Activated CD4-positive, alpha-beta T cell treated with anti-CD3 and anti-CD28 coated beads for 36 hours (primary cell): ENCODE data around the gene EDARADD. TPM values are rescaled to one million over a fixed set of nuclear protein-coding genes. Genes with fewer than 3 reads are reported as not detected.
"Not testable (repeated sequence)": the region's sequence is repeated elsewhere in the genome, so short reads cannot be mapped to it uniquely, and the experiment has no call there.

Source experiments
- ATAC-seq: fragments of 200-7000 bp; cut with Tn5 transposase; one replicate; pipeline ENCODE4 v1.10.0; 2021; ENCODE audit warnings: mild to moderate bottlenecking, moderate library complexity
- CTCF ChIA-PET: fragments of 350-600 bp; sonication (Branson Sonifier 250); formaldehyde crosslinking; loops from one replicate; lab custom pipeline; 2021; ENCODE audit warnings: antibody characterized with exemption; lab: Charles Lee
- POLR2A ChIA-PET: fragments of 350-600 bp; sonication (Branson Sonifier 250); formaldehyde crosslinking; loops from one replicate; lab custom pipeline; 2021; ENCODE audit warnings: antibody characterized with exemption, inconsistent platforms; lab: Charles Lee
- DNase-seq: peaks from one replicate; pipeline ENCODE4 v3.0.0-alpha.2; 2020
- H3K27ac Mint-ChIP-seq: one replicate; pipeline ENCODE4 v1.8.0; 2021; ENCODE audit warnings: mixed read lengths
- H3K27me3 Mint-ChIP-seq: one replicate; pipeline ENCODE4 v1.8.0; 2021; ENCODE audit warnings: mixed read lengths
- H3K36me3 Mint-ChIP-seq: one replicate; pipeline ENCODE4 v1.8.0; 2021; ENCODE audit warnings: low read depth, mixed read lengths
- H3K4me1 Mint-ChIP-seq: one replicate; pipeline ENCODE4 v1.8.0; 2021; ENCODE audit warnings: mixed read lengths
- H3K4me3 Mint-ChIP-seq: one replicate; pipeline ENCODE4 v1.8.0; 2021; ENCODE audit warnings: mild to moderate bottlenecking, moderate library complexity, mixed read lengths
- H3K9me3 Mint-ChIP-seq: one replicate; pipeline ENCODE4 v1.8.0; 2021; ENCODE audit warnings: low read depth, mixed read lengths
- intact Hi-C, 2 experiments: fragments of 100-400 bp; cut with DNase I in 1 of 2; cut with micrococcal nuclease in 1 of 2; formaldehyde crosslinking; loops; one replicate each; pipeline versions ENCODE4 v1.14.2 to v1.15.1; 2022 to 2024; cut with DNase I, micrococcal nuclease
- total RNA-seq, 2 experiments: library from RNA; stranded (reverse); gene quantifications; one replicate each; pipeline ENCODE4 v1.2.3, GENCODE V29; 2021

The EDARADD gene
- total RNA-seq, 2 experiments from 2014 or later = 2.8 to 4.5 TPM

- Mint-ChIP-seq H3K27ac (no peak overlapping the region), H3K9me3 (peaks cover 12% of the 10 kb centered on the region), H3K4me1 (no peaks in the 10 kb centered on the region), H3K36me3 (peaks cover 6% of the 10 kb centered on the region), H3K4me3 (no peak overlapping the region), H3K27me3 (peaks cover 8% of the 10 kb centered on the region)
- DNase-seq = no peak
- intact Hi-C loops = no loop called here
- POLR2A ChIA-PET = no interaction called here
- CTCF ChIA-PET = no interaction called here
- ATAC-seq = no peak
Observed at GRCh38 chr1:236363237-236363636, 30.8 kb upstream of the EDARADD start.

- no peaks in the 10 kb centered on the region for H3K36me3 Mint-ChIP-seq
- H3K27ac Mint-ChIP-seq = no peak overlapping the region
- no peak for DNase-seq
- no peak overlapping the region for H3K4me3 Mint-ChIP-seq
- POLR2A ChIA-PET = no interaction called here
- CTCF ChIA-PET = no interaction called here
- H3K9me3 Mint-ChIP-seq = no peaks in the 10 kb centered on the region
- intact Hi-C loops = no loop called here
- peaks cover 3% of the 10 kb centered on the region for H3K27me3 Mint-ChIP-seq
- peaks cover 4% of the 10 kb centered on the region for H3K4me1 Mint-ChIP-seq
- no peak for ATAC-seq
Observed at GRCh38 chr1:236365999-236366570, 28.0 kb upstream of the EDARADD start.

GRCh38 chr1:236366681-236367080 is 27.4 kb upstream of the EDARADD start:
- H3K9me3 Mint-ChIP-seq, H3K27ac Mint-ChIP-seq, DNase-seq, H3K4me3 Mint-ChIP-seq, intact Hi-C loops, H3K4me1 Mint-ChIP-seq, POLR2A ChIA-PET, ATAC-seq, H3K36me3 Mint-ChIP-seq, H3K27me3 Mint-ChIP-seq: not testable (repeated sequence)
- CTCF ChIA-PET = interaction anchor here (0.9 kb wide), 1 partner anchor 258 kb away, joined by 3 read pairs; no protein-coding TSS in a partner anchor

- CTCF ChIA-PET = no interaction called here
- Mint-ChIP-seq H3K27me3 (no peaks in the 10 kb centered on the region), H3K27ac (no peak overlapping the region), H3K36me3 (peaks cover 1% of the 10 kb centered on the region), H3K4me1 (peaks cover 4% of the 10 kb centered on the region), H3K9me3 (no peaks in the 10 kb centered on the region), H3K4me3 (no peak overlapping the region)
- ATAC-seq = peak; percentile 74
- intact Hi-C loops = no loop called here
- POLR2A ChIA-PET = no interaction called here
- DNase-seq = peak; percentile 39
Observed at GRCh38 chr1:236370420-236370819, 23.7 kb upstream of the EDARADD start.

- no peak overlapping the region for H3K4me3 Mint-ChIP-seq
- ATAC-seq (no peak), DNase-seq (no peak)
- no peak overlapping the region for H3K27ac Mint-ChIP-seq
- POLR2A ChIA-PET = no interaction called here
- peaks cover 1% of the 10 kb centered on the region for H3K36me3 Mint-ChIP-seq
- H3K4me1 Mint-ChIP-seq = peaks cover 4% of the 10 kb centered on the region
- H3K27me3 Mint-ChIP-seq = peaks cover under 1% of the 10 kb centered on the region
- H3K9me3 Mint-ChIP-seq = no peaks in the 10 kb centered on the region
- intact Hi-C loops = no loop called here
- CTCF ChIA-PET = no interaction called here
Observed at GRCh38 chr1:236371083-236371482, 23.0 kb upstream of the EDARADD start.

GRCh38 chr1:236377832-236378535 is 16.1 kb upstream of the EDARADD start:
- ChIA-PET CTCF (no interaction called here), POLR2A (interaction anchor here (0.6 kb wide), 1 partner anchor 94 kb away, joined by 3 read pairs; no protein-coding TSS in a partner anchor)
- Mint-ChIP-seq H3K27me3 (peaks cover 4% of the 10 kb centered on the region), H3K36me3 (peaks cover 3% of the 10 kb centered on the region), H3K9me3 (peaks cover 12% of the 10 kb centered on the region), H3K4me1 (peaks cover 3% of the 10 kb centered on the region), H3K27ac (no peak overlapping the region), H3K4me3 (no peak overlapping the region)
- intact Hi-C loops = no loop called here
- no peak for DNase-seq
- ATAC-seq = no peak

GRCh38 chr1:236381565-236382158 is 12.4 kb upstream of the EDARADD start:
- ChIA-PET POLR2A (interaction anchor here (0.6 kb wide), 1 partner anchor 107 kb away, joined by 3 read pairs; no protein-coding TSS in a partner anchor), CTCF (interaction anchor here (0.6 to 0.8 kb wide), 3 partner anchors 13 to 1157 kb away, joined by 3 to 4 read pairs (median 3); partner anchors contain the start of gene EDARADD)
- Mint-ChIP-seq H3K4me1 (peaks cover 3% of the 10 kb centered on the region), H3K36me3 (peaks cover 2% of the 10 kb centered on the region), H3K9me3 (peaks cover 12% of the 10 kb centered on the region), H3K4me3 (no peak overlapping the region), H3K27me3 (peaks cover 2% of the 10 kb centered on the region), H3K27ac (no peak overlapping the region)
- ATAC-seq (no peak), DNase-seq (no peak)
- intact Hi-C loops = no loop called here

- POLR2A ChIA-PET = interaction anchor here (0.6 kb wide), 1 partner anchor 29 kb away, joined by 3 read pairs; no protein-coding TSS in a partner anchor
- intact Hi-C loops = no loop called here
- Mint-ChIP-seq H3K4me1 (no peaks in the 10 kb centered on the region), H3K9me3 (no peaks in the 10 kb centered on the region), H3K27ac (no peak overlapping the region), H3K27me3 (peaks cover 15% of the 10 kb centered on the region), H3K36me3 (no peaks in the 10 kb centered on the region), H3K4me3 (no peak overlapping the region)
- CTCF ChIA-PET = interaction anchor here (0.7 to 1.0 kb wide), 2 partner anchors 9 to 14 kb away, joined by 3 read pairs; no protein-coding TSS in a partner anchor
- ATAC-seq (no peak), DNase-seq (no peak)
Observed at GRCh38 chr1:236388332-236388731, 5.8 kb upstream of the EDARADD start.

- Mint-ChIP-seq H3K27ac (no peak overlapping the region), H3K9me3 (no peaks in the 10 kb centered on the region), H3K27me3 (peaks cover 19% of the 10 kb centered on the region), H3K36me3 (no peaks in the 10 kb centered on the region), H3K4me3 (no peak overlapping the region), H3K4me1 (peaks cover 7% of the 10 kb centered on the region)
- ATAC-seq = no peak
- ChIA-PET CTCF (no interaction called here), POLR2A (no interaction called here)
- DNase-seq = no peak
- intact Hi-C loops = no loop called here
Observed at GRCh38 chr1:236389253-236389652, 4.8 kb upstream of the EDARADD start.

- POLR2A ChIA-PET = no interaction called here
- no peak for ATAC-seq
- no peak overlapping the region for H3K27ac Mint-ChIP-seq
- intact Hi-C loops = loop anchor here in 1 of 2 experiments (10.0 kb wide), 1 partner anchor 246 kb away; the partner anchor contains the start of gene GPR137B
- H3K36me3 Mint-ChIP-seq = no peaks in the 10 kb centered on the region
- peaks cover 13% of the 10 kb centered on the region for H3K4me1 Mint-ChIP-seq
- H3K4me3 Mint-ChIP-seq = no peak overlapping the region
- H3K27me3 Mint-ChIP-seq = peaks cover 27% of the 10 kb centered on the region
- DNase-seq = no peak
- CTCF ChIA-PET = no interaction called here
- no peaks in the 10 kb centered on the region for H3K9me3 Mint-ChIP-seq
Observed at GRCh38 chr1:236391008-236391407, 3.1 kb upstream of the EDARADD start.

GRCh38 chr1:236392182-236392581 is 1.9 kb upstream of the EDARADD start:
- Mint-ChIP-seq H3K4me1 (peaks cover 23% of the 10 kb centered on the region), H3K36me3 (no peaks in the 10 kb centered on the region), H3K9me3 (no peaks in the 10 kb centered on the region), H3K27ac (no peak overlapping the region), H3K4me3 (no peak overlapping the region), H3K27me3 (peaks cover 34% of the 10 kb centered on the region)
- ChIA-PET POLR2A (no interaction called here), CTCF (interaction anchor here (0.6 to 0.9 kb wide), 2 partner anchors 18 to 125 kb away, joined by 3 read pairs; no protein-coding TSS in a partner anchor)
- DNase-seq = no peak
- ATAC-seq = no peak
- intact Hi-C loops = loop anchor here in 1 of 2 experiments (10.0 kb wide), 1 partner anchor 247 kb away; the partner anchor contains the start of gene GPR137B
